HG02981 (cell line): ENCODE measurements around the gene YBX3.

ENCODE experiments used
- ATAC-seq: cut with Tn5 transposase; IDR thresholded peaks from one replicate; pipeline ENCODE4 v1.9.1; 2021; ENCODE audit warnings: mild to moderate bottlenecking, moderate library complexity; ENCODE audit not compliant: unreplicated experiment

YBX3 gene

GRCh38 chr12:10672231-10672868 lies 50.8 kb downstream of the YBX3 start:
- no peak for ATAC-seq

- ATAC-seq, result no peak
Observed at GRCh38 chr12:10669533-10669932, 53.6 kb downstream of the YBX3 start.

GRCh38 chr12:10668526-10668925 lies 54.6 kb downstream of the YBX3 start:
- no peak for ATAC-seq

- ATAC-seq, result no peak
Observed at GRCh38 chr12:10667581-10667980, 55.5 kb downstream of the YBX3 start.

GRCh38 chr12:10664499-10664898 lies 58.6 kb downstream of the YBX3 start:
- ATAC-seq, result no peak

GRCh38 chr12:10663869-10664268 lies 59.3 kb downstream of the YBX3 start:
- ATAC-seq, result no peak

- ATAC-seq, result no peak
Observed at GRCh38 chr12:10661338-10661737, 61.8 kb downstream of the YBX3 start.

GRCh38 chr12:10654003-10654402 lies 69.1 kb downstream of the YBX3 start:
- ATAC-seq, result no peak

GRCh38 chr12:10652192-10652591 lies 70.9 kb downstream of the YBX3 start:
- ATAC-seq, result no peak
